Esophagus (tissue), 2 donors: ENCODE results near the gene CERS1. TPM values are rescaled to one million over a fixed set of nuclear protein-coding genes. Genes with fewer than 3 reads are reported as not detected.

Source experiments
- H3K27ac ChIP-seq, 2 donors: one replicate each; pipeline ENCODE4 v1.5.1; 2013; ENCODE audit warnings: low read depth in 2 of 2, mild to moderate bottlenecking in 2 of 2, inconsistent platforms in 1 of 2, low read length in 1 of 2, moderate library complexity in 1 of 2
- H3K27me3 ChIP-seq, 2 donors: one replicate each; pipeline ENCODE4 v1.6.1; 2013; ENCODE audit warnings: low read length in 2 of 2, control low read depth in 1 of 2, mild to moderate bottlenecking in 1 of 2; ENCODE audit not compliant: insufficient read depth in 2 of 2, control insufficient read depth in 1 of 2
- H3K36me3 ChIP-seq, 2 donors: one replicate each; pipeline ENCODE4 v1.6.1; 2013; ENCODE audit warnings: low read length in 1 of 2; ENCODE audit not compliant: control insufficient read depth in 2 of 2, insufficient read depth in 2 of 2
- H3K4me1 ChIP-seq, 2 donors: one replicate each; pipeline ENCODE4 v1.6.1; 2013; ENCODE audit warnings: low read length in 1 of 2; ENCODE audit not compliant: control insufficient read depth in 2 of 2, insufficient read depth in 2 of 2
- H3K4me3 ChIP-seq, 2 donors: one replicate each; pipeline ENCODE4 v1.5.1; 2013; ENCODE audit warnings: low read length in 2 of 2, mild to moderate bottlenecking in 2 of 2, low read depth in 1 of 2, moderate library complexity in 1 of 2
- H3K9me3 ChIP-seq, 2 donors: one replicate each; pipeline ENCODE4 v1.6.1; 2013; ENCODE audit warnings: mild to moderate bottlenecking in 2 of 2, low read depth in 1 of 2, low read length in 1 of 2, moderate library complexity in 1 of 2; ENCODE audit not compliant: control insufficient read depth in 2 of 2, insufficient read depth in 1 of 2
- WGBS, 2 donors: extraction: QIAGEN DNeasy Blood & Tissue Kit; methylation state at CpG; one replicate each; pipeline ENCODE4 v1.1.7; 2013; 5-methylcytosine and 5-hydroxymethylcytosine counted together
- polyA plus RNA-seq, 2 donors: library from polyadenylated mRNA; stranded (reverse); fragments of 200-250 nt; gene quantifications; one replicate each; pipeline ENCODE4 v1.2.3, GENCODE V29; 2013
- donor health status: healthy with polysubstance abuse.
- donor health status: Bipolar disorder and iron deficiency.

Gene CERS1
- under 1 TPM; 0.08 to 0.12 TPM for polyA plus RNA-seq

- 1% methylated on average over 42 to 89 of the region's 89 CpGs for WGBS, 2 donors
- H3K27me3 ChIP-seq: peaks cover 0 to 9% of the 10 kb centered on the region in 2 donors
- peak within 1 kb of the TSS; percentile 30 to 46 for H3K4me3 ChIP-seq
Measured at GRCh38 chr19:18895824-18896341, at the start of gene CERS1. CERS1 (minus strand) TSS chr19:18896158; CDS start chr19:18896072, 86 bp downstream.

GRCh38 chr19:18945297-18945696, 49.3 kb upstream of the CERS1 start:
- H3K36me3 ChIP-seq: no peaks in the 10 kb centered on the region
- no peaks in the 10 kb centered on the region for H3K4me1 ChIP-seq
- no peaks in the 10 kb centered on the region for H3K9me3 ChIP-seq
- H3K4me3 ChIP-seq: no peak overlapping the region
- H3K27me3 ChIP-seq: no peaks in the 10 kb centered on the region
- no peak overlapping the region for H3K27ac ChIP-seq
- 86 to 90% methylated on average over 9 of the region's 9 CpGs for WGBS, 2 donors

More at GRCh38 chr19:18895824-18896341, at the start of gene CERS1:
- Histone ChIP-seq H3K27ac (no peak within 1 kb of the TSS), H3K4me1 (peaks cover 0 to 5% of the 10 kb centered on the region in 2 donors), H3K9me3 (no peaks in the 10 kb centered on the region), H3K36me3 (peaks cover 0 to 20% of the 10 kb centered on the region in 2 donors)

GRCh38 chr19:18943465-18943864, 47.5 kb upstream of the CERS1 start:
- WGBS, 2 donors: 55 to 62% methylated on average over 4 of the region's 4 CpGs
- H3K9me3 ChIP-seq: no peaks in the 10 kb centered on the region
- no peaks in the 10 kb centered on the region for H3K27me3 ChIP-seq
- H3K36me3 ChIP-seq: no peaks in the 10 kb centered on the region
- peaks cover 0 to 2% of the 10 kb centered on the region in 2 donors for H3K4me1 ChIP-seq
- H3K27ac ChIP-seq: no peak overlapping the region
- no peak overlapping the region for H3K4me3 ChIP-seq

GRCh38 chr19:18942692-18943091, 46.7 kb upstream of the CERS1 start:
- Histone ChIP-seq H3K36me3 (no peaks in the 10 kb centered on the region), H3K27me3 (no peaks in the 10 kb centered on the region)
- WGBS, 2 donors: 71 to 73% methylated on average over 6 of the region's 6 CpGs

GRCh38 chr19:18941628-18942354, 45.8 kb upstream of the CERS1 start:
- peaks cover 0 to 2% of the 10 kb centered on the region in 2 donors for H3K4me1 ChIP-seq
- H3K27me3 ChIP-seq: no peaks in the 10 kb centered on the region
- no peak overlapping the region for H3K4me3 ChIP-seq
- H3K36me3 ChIP-seq: no peaks in the 10 kb centered on the region
- H3K27ac ChIP-seq: no peak overlapping the region
- no peaks in the 10 kb centered on the region for H3K9me3 ChIP-seq
- WGBS, 2 donors: 58 to 68% methylated on average over 18 of the region's 18 CpGs

More at GRCh38 chr19:18942692-18943091, 46.7 kb upstream of the CERS1 start:
- Histone ChIP-seq H3K4me3 (no peak overlapping the region), H3K4me1 (peaks cover 0 to 2% of the 10 kb centered on the region in 2 donors), H3K9me3 (no peaks in the 10 kb centered on the region), H3K27ac (no peak overlapping the region)

- Histone ChIP-seq H3K4me1 (peaks cover 0 to 2% of the 10 kb centered on the region in 2 donors), H3K36me3 (no peaks in the 10 kb centered on the region), H3K4me3 (peak within 1 kb of the TSS; percentile 55 to 69), H3K27me3 (no peaks in the 10 kb centered on the region), H3K9me3 (no peaks in the 10 kb centered on the region), H3K27ac (peak within 1 kb of the TSS in 1 of 2 donors; percentile 20)
- 1 to 2% methylated on average over 47 to 80 of the region's 81 CpGs for WGBS, 2 donors
Measured at GRCh38 chr19:18940769-18941627, 45.0 kb upstream of the CERS1 start, which contains the start of gene HOMER3. HOMER3 (minus strand) TSS chr19:18941217; CDS start chr19:18938982, 2,235 bp downstream.

GRCh38 chr19:18939922-18940768, 44.2 kb upstream of the CERS1 start:
- Histone ChIP-seq H3K9me3 (no peaks in the 10 kb centered on the region), H3K4me1 (peaks cover 0 to 2% of the 10 kb centered on the region in 2 donors), H3K27ac (peak overlapping the region in 1 of 2 donors; percentile 1), H3K27me3 (no peaks in the 10 kb centered on the region), H3K4me3 (peak overlapping the region; percentile 55 to 69), H3K36me3 (no peaks in the 10 kb centered on the region)
- WGBS, 2 donors: 1% methylated on average over 40 to 47 of the region's 47 CpGs

GRCh38 chr19:18939163-18939562, 43.2 kb upstream of the CERS1 start:
- H3K36me3 ChIP-seq: no peaks in the 10 kb centered on the region
- H3K27ac ChIP-seq: no peak overlapping the region
- H3K4me3 ChIP-seq: no peak overlapping the region
- H3K27me3 ChIP-seq: no peaks in the 10 kb centered on the region
- no peaks in the 10 kb centered on the region for H3K9me3 ChIP-seq
- 88 to 91% methylated on average over 3 of the region's 3 CpGs for WGBS, 2 donors
- H3K4me1 ChIP-seq: peaks cover 0 to 2% of the 10 kb centered on the region in 2 donors

GRCh38 chr19:18933297-18933696, 37.3 kb upstream of the CERS1 start:
- Histone ChIP-seq H3K36me3 (peaks cover 0 to 4% of the 10 kb centered on the region in 2 donors), H3K27ac (no peak overlapping the region), H3K4me1 (no peaks in the 10 kb centered on the region), H3K4me3 (no peak overlapping the region), H3K27me3 (no peaks in the 10 kb centered on the region), H3K9me3 (no peaks in the 10 kb centered on the region)
- 87 to 91% methylated on average over 13 of the region's 13 CpGs for WGBS, 2 donors
